GM12878 (cell line): ENCODE measurements around the gene KRTAP21-2. TPM values are rescaled to one million over a fixed set of nuclear protein-coding genes. Genes with fewer than 3 reads are reported as not detected.

ENCODE experiments used
- CHD2 ChIP-seq: IDR thresholded peaks from 2 replicates; pipeline ENCODE4 v1.6.1; 2011; ENCODE audit warnings: low read depth, low read length, improper control_type of control experiment, borderline replicate concordance
- FOXK2 ChIP-seq: fragments of 450-650 bp; IDR thresholded peaks from 2 replicates; pipeline ENCODE4 v1.6.1; 2017; ENCODE audit warnings: mild to moderate bottlenecking, moderate library complexity
- IKZF1 ChIP-seq: fragments of 450-650 bp; conservative IDR thresholded peaks from 2 replicates; pipeline ENCODE4 v1.6.1; 2017; ENCODE audit warnings: antibody characterized with exemption, mild to moderate bottlenecking
- KAT2A ChIP-seq: conservative IDR thresholded peaks from 2 replicates; pipeline ENCODE4 v1.6.1; 2011; ENCODE audit warnings: low read depth, low read length; ENCODE audit not compliant: control insufficient read depth
- POLR2AphosphoS2 ChIP-seq: IDR thresholded peaks from 2 replicates; pipeline ENCODE4 v1.6.1; 2011; ENCODE audit warnings: low read depth, mild to moderate bottlenecking, low read length, improper control_type of control experiment, moderate library complexity
- RAD21 ChIP-seq: IDR thresholded peaks from 2 replicates; pipeline ENCODE4 v1.6.1; 2011; ENCODE audit warnings: mild to moderate bottlenecking, low read depth, low read length, moderate library complexity; ENCODE audit not compliant: insufficient read depth
- SIX5 ChIP-seq: IDR thresholded peaks from 2 replicates; pipeline ENCODE4 v1.6.1; 2011; ENCODE audit warnings: mild to moderate bottlenecking, low read depth, low read length, moderate library complexity; ENCODE audit not compliant: severe bottlenecking
- YBX1 ChIP-seq: fragments of 450-650 bp; IDR thresholded peaks from 2 replicates; pipeline ENCODE4 v1.6.1; 2016; ENCODE audit warnings: antibody characterized with exemption
- polyA plus RNA-seq, 11 experiments: library from polyadenylated mRNA; depleted of rRNA in 4 of 11; unstranded in 6 of 11; stranded (reverse) in 5 of 11; fragments of >200 nt; fragmentation: Nextera tagmentation in 4 of 11; fragmentation: Illumina TruSeq in 1 of 11; extraction: Ambion mirVana in 4 of 11; extraction: Trizol in 1 of 11; gene quantifications; 1 replicate in 1 of 11; 2 replicates in 10 of 11; pipeline versions ENCODE4 v1.2.1 to v1.2.3, GENCODE V29; 2011 to 2016; ENCODE audit warnings: inconsistent platforms in 2 of 11, missing spikeins in 2 of 11, low read depth in 1 of 11
- total RNA-seq, 4 experiments: library from RNA; depleted of rRNA in 3 of 4; stranded (reverse); fragments of >200 nt in 3 of 4; fragmentation: Illumina TruSeq in 1 of 4; extraction: Trizol in 1 of 4; gene quantifications; 2 replicates each; pipeline versions ENCODE4 v1.2.1 to v1.2.3, GENCODE V29; 2013 to 2021
- TF ChIP-seq, protein P1 (sequence below): fragments of 450-650 bp; IDR thresholded peaks from 2 replicates; pipeline ENCODE4 v1.6.1; 2016; ENCODE audit warnings: mild to moderate bottlenecking
- TF ChIP-seq, protein P2 (sequence below): fragments of 450-650 bp; IDR thresholded peaks from 2 replicates; pipeline ENCODE4 v1.6.1; 2017; ENCODE audit warnings: mild to moderate bottlenecking, low read depth, inconsistent platforms; ENCODE audit not compliant: poor library complexity, severe bottlenecking

Gene KRTAP21-2
- total and polyA plus RNA-seq, 10 of the 15 experiments (the other 5 are each of a cell fraction or from before 2014, with no cell fraction given): not detected

DNA sequence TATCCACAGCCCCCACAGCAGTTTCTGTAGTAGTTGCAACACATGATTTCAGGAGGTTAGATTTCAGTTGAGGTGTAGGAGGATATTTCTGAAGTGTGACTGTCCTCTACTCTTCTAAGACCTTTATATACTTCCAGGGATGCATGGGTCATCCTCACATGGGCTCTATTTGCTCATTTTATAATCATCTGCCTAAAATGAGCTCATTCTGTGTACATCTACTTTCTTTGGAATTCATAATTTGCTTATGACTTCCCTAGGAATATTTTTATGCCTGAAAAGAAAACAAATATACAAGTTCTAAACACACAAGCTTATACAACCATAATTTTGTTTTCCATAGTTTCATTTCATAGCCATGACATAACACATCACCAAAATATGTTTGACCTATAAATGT, at the start of gene KRTAP21-2 (continued):
- TF ChIP-seq POLR2AphosphoS2: no peak
- TF ChIP-seq, protein P1, sequence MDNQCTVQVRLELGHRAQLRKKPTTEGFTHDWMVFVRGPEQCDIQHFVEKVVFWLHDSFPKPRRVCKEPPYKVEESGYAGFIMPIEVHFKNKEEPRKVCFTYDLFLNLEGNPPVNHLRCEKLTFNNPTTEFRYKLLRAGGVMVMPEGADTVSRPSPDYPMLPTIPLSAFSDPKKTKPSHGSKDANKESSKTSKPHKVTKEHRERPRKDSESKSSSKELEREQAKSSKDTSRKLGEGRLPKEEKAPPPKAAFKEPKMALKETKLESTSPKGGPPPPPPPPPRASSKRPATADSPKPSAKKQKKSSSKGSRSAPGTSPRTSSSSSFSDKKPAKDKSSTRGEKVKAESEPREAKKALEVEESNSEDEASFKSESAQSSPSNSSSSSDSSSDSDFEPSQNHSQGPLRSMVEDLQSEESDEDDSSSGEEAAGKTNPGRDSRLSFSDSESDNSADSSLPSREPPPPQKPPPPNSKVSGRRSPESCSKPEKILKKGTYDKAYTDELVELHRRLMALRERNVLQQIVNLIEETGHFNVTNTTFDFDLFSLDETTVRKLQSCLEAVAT: no peak
- no peak for TF ChIP-seq FOXK2
- TF ChIP-seq CHD2: no peak
- no peak for TF ChIP-seq YBX1
- TF ChIP-seq KAT2A: no peak
- TF ChIP-seq RAD21: no peak
- TF ChIP-seq, protein P2, sequence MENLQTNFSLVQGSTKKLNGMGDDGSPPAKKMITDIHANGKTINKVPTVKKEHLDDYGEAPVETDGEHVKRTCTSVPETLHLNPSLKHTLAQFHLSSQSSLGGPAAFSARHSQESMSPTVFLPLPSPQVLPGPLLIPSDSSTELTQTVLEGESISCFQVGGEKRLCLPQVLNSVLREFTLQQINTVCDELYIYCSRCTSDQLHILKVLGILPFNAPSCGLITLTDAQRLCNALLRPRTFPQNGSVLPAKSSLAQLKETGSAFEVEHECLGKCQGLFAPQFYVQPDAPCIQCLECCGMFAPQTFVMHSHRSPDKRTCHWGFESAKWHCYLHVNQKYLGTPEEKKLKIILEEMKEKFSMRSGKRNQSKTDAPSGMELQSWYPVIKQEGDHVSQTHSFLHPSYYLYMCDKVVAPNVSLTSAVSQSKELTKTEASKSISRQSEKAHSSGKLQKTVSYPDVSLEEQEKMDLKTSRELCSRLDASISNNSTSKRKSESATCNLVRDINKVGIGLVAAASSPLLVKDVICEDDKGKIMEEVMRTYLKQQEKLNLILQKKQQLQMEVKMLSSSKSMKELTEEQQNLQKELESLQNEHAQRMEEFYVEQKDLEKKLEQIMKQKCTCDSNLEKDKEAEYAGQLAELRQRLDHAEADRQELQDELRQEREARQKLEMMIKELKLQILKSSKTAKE: no peak
- TF ChIP-seq SIX5: no peak
- TF ChIP-seq IKZF1: no peak
